ENCODE measurements around the gene OPN1SW.

The OPN1SW gene

DNA sequence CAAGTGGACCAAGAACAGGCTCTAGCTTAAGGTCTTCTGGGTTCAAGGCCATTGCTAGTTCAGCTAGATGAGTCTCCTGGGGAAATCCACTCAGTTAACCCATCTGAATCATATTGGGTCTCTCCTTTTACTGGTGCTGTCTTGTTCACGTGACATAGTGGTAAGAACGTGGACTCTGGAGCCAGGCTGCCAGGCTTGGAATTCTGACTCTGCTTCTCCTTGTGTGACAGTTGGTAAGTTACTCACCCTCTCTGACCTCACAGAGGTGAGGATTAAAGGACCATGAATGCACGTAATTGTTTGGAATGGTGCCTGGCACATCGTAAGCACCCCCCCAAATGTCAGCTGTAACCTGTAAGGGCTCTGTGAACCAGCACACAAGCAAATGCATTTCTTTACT is 46.1 kb downstream of the OPN1SW start:
- no peak for DNase-seq

- no peak for DNase-seq
Measured at GRCh38 chr7:128728598-128728997, 47.0 kb downstream of the OPN1SW start.

- DNase-seq: no peak
Measured at GRCh38 chr7:128727239-128727638, 48.4 kb downstream of the OPN1SW start.

- no peak for DNase-seq
Measured at GRCh38 chr7:128726737-128727072, 48.9 kb downstream of the OPN1SW start.

DNA sequence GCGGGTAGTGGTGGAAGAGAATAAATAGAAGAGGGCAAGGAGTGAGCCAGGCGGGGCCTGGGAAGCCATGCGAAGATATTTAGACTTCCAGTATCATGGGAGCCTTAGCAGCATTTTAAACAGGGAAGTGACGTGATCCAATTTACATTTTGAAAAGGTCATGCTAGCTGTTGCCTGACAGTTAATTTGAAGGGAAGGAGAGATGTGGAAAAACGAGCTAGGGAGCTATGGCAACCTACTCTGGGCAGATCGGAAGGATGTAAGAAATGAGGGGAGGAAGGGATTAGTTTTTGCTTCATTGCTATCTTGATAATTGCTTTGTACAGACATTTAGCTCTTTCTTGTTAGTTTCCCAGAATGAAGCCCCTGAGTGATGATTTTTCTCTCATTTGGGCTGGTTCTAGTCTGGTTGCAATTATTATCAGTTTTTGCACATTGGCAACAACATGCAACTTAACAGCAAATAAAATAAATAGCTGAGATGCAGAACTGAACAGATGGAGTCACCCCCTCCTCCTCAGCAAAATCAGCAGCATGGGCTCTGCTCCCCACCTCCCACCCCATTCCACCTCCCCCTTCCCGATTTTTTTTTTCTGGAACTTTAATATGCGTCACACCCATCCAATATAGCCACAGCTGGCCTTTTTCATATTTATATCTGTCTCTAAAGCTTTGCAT is 49.4 kb downstream of the OPN1SW start:
- no peak for DNase-seq

GRCh38 chr7:128725531-128725930 is 50.1 kb downstream of the OPN1SW start:
- DNase-seq: no peak

GRCh38 chr7:128724743-128725142 is 50.9 kb downstream of the OPN1SW start:
- no peak for DNase-seq

All from NCI-H510A (cell line).